ENCODE data around the gene FNIP2.
"Not testable (repeated sequence)": the region's sequence is repeated elsewhere in the genome, so short reads cannot be mapped to it uniquely, and the experiment has no call there.

FNIP2 gene

GRCh38 chr4:158929939-158930638 lies 161.3 kb downstream of the FNIP2 start:
- no peak for TF ChIP-seq ZNF274 (IDR thresholded peaks at IDR 0.05; ENCODE audit: low read depth, low read length)
- no peak overlapping the region for H3K4me3 ChIP-seq (ENCODE audit: low read length)

GRCh38 chr4:158930639-158930972 lies 161.8 kb downstream of the FNIP2 start:
- H3K4me3 ChIP-seq (ENCODE audit: low read length), result no peak overlapping the region
- TF ChIP-seq ZNF274 (IDR thresholded peaks at IDR 0.05; ENCODE audit: low read depth, low read length), result no peak

GRCh38 chr4:158933236-158933635 lies 164.4 kb downstream of the FNIP2 start:
- no peak overlapping the region for H3K4me3 ChIP-seq (ENCODE audit: low read length)
- no peak for TF ChIP-seq ZNF274 (IDR thresholded peaks at IDR 0.05; ENCODE audit: low read depth, low read length)

- TF ChIP-seq ZNF274 (IDR thresholded peaks at IDR 0.05; ENCODE audit: low read depth, low read length), result no peak
- no peak overlapping the region for H3K4me3 ChIP-seq (ENCODE audit: low read length)
Observed at GRCh38 chr4:158934996-158935669, 166.3 kb downstream of the FNIP2 start.

GRCh38 chr4:158936238-158936637 lies 167.4 kb downstream of the FNIP2 start:
- no peak for TF ChIP-seq ZNF274 (IDR thresholded peaks at IDR 0.05; ENCODE audit: low read depth, low read length)
- H3K4me3 ChIP-seq (ENCODE audit: low read length), result no peak overlapping the region

GRCh38 chr4:158938220-158939044 lies 169.6 kb downstream of the FNIP2 start:
- H3K4me3 ChIP-seq (ENCODE audit: low read length), result no peak overlapping the region
- TF ChIP-seq ZNF274 (IDR thresholded peaks at IDR 0.05; ENCODE audit: low read depth, low read length), result no peak

- TF ChIP-seq ZNF274 (IDR thresholded peaks at IDR 0.05; ENCODE audit: low read depth, low read length), result no peak
- no peak overlapping the region for H3K4me3 ChIP-seq (ENCODE audit: low read length)
Observed at GRCh38 chr4:158940271-158940670, 171.4 kb downstream of the FNIP2 start.

- no peak overlapping the region for H3K4me3 ChIP-seq (ENCODE audit: low read length)
- no peak for TF ChIP-seq ZNF274 (IDR thresholded peaks at IDR 0.05; ENCODE audit: low read depth, low read length)
Observed at GRCh38 chr4:158941321-158941720, 172.5 kb downstream of the FNIP2 start.

GRCh38 chr4:158941895-158942294 lies 173.1 kb downstream of the FNIP2 start:
- TF ChIP-seq ZNF274 (IDR thresholded peaks at IDR 0.05; ENCODE audit: low read depth, low read length), result no peak
- H3K4me3 ChIP-seq (ENCODE audit: low read length), result no peak overlapping the region

GRCh38 chr4:158945529-158946108 lies 176.8 kb downstream of the FNIP2 start:
- H3K4me3 ChIP-seq (ENCODE audit: low read length), result no peak overlapping the region
- no peak for TF ChIP-seq ZNF274 (IDR thresholded peaks at IDR 0.05; ENCODE audit: low read depth, low read length)

GRCh38 chr4:158946825-158947224 lies 178.0 kb downstream of the FNIP2 start:
- TF ChIP-seq ZNF274 (IDR thresholded peaks at IDR 0.05; ENCODE audit: low read depth, low read length), result no peak
- H3K4me3 ChIP-seq (ENCODE audit: low read length), result no peak overlapping the region

- no peak for TF ChIP-seq ZNF274 (IDR thresholded peaks at IDR 0.05; ENCODE audit: low read depth, low read length)
- no peak overlapping the region for H3K4me3 ChIP-seq (ENCODE audit: low read length)
Observed at GRCh38 chr4:158948071-158948470, 179.2 kb downstream of the FNIP2 start.

GRCh38 chr4:158949099-158949498 lies 180.3 kb downstream of the FNIP2 start:
- no peak overlapping the region for H3K4me3 ChIP-seq (ENCODE audit: low read length)
- no peak for TF ChIP-seq ZNF274 (IDR thresholded peaks at IDR 0.05; ENCODE audit: low read depth, low read length)

- H3K4me3 ChIP-seq (ENCODE audit: low read length), result not testable (repeated sequence)
Observed at GRCh38 chr4:158952221-158952774, 183.5 kb downstream of the FNIP2 start.

GRCh38 chr4:158956345-158956744 lies 187.5 kb downstream of the FNIP2 start:
- not testable (repeated sequence) for H3K4me3 ChIP-seq (ENCODE audit: low read length)

- not testable (repeated sequence) for H3K4me3 ChIP-seq (ENCODE audit: low read length)
Observed at GRCh38 chr4:158956918-158957317, 188.1 kb downstream of the FNIP2 start.

Measured in GM08714 (cell line).